ENCODE results near the gene RPS27L.
"Not testable (repeated sequence)": the region's sequence is repeated elsewhere in the genome, so short reads cannot be mapped to it uniquely, and the experiment has no call there.

RPS27L gene

DNA sequence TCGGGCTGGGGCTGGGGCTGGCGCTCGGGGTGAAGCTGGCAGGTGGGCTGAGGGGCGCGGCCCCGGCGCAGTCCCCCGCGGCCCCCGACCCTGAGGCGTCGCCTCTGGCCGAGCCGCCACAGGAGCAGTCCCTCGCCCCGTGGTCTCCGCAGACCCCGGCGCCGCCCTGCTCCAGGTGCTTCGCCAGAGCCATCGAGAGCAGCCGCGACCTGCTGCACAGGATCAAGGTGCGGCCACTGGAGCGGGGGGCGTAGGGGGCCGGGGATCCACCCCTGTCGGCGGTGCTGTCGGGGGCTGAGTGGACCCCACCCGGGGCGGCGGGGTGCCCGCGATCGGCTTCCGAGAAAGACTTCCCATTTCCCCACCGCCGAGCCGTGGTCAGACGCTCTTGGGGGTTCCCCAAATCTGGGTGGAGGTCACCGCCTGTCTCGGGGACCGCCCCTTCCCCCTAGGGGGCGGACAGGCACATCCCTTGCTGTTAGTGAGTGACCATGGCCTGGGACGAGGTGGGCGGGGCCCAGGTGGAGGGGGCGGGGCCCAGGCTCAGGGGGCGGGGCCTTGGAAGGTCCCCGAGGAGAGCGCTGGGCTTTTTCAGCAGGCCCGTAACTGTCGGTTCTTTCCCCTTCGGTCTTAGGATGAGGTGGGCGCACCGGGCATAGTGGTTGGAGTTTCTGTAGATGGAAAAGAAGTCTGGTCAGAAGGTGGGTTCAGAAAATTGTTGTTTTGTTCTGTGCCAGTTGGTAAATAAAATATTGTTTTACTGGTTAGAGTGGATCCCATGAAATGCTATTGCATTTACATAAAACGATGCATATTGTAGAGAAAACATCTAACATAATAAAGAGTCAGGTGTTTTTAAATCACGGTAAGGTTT lies 35.0 kb downstream of the RPS27L start:
- Histone ChIP-seq H3K4me1 (ENCODE audit: control insufficient read depth, insufficient read depth, low read length) (peaks cover 3% of the 10 kb centered on the region), H3K27ac (ENCODE audit: low read depth, low read length) (peak overlapping the region; percentile 91), H3K4me3 (ENCODE audit: low read length) (peak overlapping the region; percentile 83), H3K27me3 (ENCODE audit: control insufficient read depth, insufficient read depth, low read length) (no peaks in the 10 kb centered on the region), H3K9ac (ENCODE audit: low read length) (peak overlapping the region; percentile 11), H3K36me3 (ENCODE audit: control insufficient read depth, insufficient read depth, low read length) (no peaks in the 10 kb centered on the region)

DNA sequence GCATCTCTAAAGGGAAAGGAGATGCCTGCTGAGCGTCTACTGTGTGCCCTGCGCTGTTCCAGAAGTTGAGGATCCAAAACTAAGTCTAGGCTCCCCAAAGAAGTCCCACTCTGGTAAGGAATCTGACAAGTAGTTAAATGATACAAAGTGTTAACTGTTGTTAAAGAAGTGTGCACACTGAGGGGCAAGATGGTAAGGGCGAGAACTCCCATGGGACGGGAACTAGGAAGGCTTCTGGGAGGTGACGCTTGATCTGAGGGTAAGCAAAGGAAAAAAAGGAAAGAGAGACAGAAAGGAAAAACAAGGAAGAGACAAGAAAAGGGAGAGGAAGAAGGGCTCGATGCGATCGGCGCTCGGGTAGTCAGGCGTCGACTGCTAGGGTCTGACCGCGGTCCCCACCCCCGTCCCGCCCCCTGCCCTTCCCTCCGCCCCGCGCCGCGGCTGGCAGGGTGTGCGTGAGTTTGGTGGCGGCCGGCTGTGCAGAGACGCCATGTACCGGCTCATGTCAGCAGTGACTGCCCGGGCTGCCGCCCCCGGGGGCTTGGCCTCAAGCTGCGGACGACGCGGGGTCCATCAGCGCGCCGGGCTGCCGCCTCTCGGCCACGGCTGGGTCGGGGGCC lies 35.8 kb downstream of the RPS27L start, which contains the start of gene LACTB:
TSS of gene LACTB (plus strand) at position 480 of the 620 bp plus-strand sequence. CDS start at position 491, 11 bp downstream.
- H3K4me1 ChIP-seq (ENCODE audit: control insufficient read depth, insufficient read depth, low read length): peaks cover 3% of the 10 kb centered on the region

DNA sequence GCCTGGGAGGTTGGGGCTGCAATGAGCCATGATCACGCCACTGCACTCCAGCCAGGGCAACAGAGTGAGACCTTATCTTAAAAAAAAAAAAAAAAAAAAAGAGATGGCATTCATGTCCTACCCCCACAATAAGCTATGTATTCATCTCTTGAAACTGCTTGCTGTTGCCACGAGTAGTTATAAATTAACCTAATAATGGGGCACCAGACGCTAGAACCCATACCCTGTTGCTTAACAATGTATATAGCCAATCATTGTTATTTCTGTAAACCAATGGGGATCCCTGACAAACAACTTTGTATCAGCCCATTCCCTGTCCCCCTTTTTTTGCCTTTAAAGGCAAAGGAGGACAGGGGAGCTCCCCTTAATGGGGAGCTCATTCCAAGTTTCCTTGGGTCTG lies 38.4 kb downstream of the RPS27L start:
- peaks cover 3% of the 10 kb centered on the region for H3K4me1 ChIP-seq (ENCODE audit: control insufficient read depth, insufficient read depth, low read length)
- no peak overlapping the region for H3K9ac ChIP-seq (ENCODE audit: low read length)
- no peak overlapping the region for H3K4me3 ChIP-seq (ENCODE audit: low read length)
- H3K27me3 ChIP-seq (ENCODE audit: control insufficient read depth, insufficient read depth, low read length): peaks cover 2% of the 10 kb centered on the region
- H3K36me3 ChIP-seq (ENCODE audit: control insufficient read depth, insufficient read depth, low read length): no peaks in the 10 kb centered on the region
- no peak overlapping the region for H3K27ac ChIP-seq (ENCODE audit: low read depth, low read length)

More for the DNA sequence above, 35.8 kb downstream of the RPS27L start, which contains the start of gene LACTB:
- peak within 1 kb of the TSS; percentile 83 for H3K4me3 ChIP-seq (ENCODE audit: low read length)
- H3K27ac ChIP-seq (ENCODE audit: low read depth, low read length): peak within 1 kb of the TSS; percentile 91
- no peaks in the 10 kb centered on the region for H3K27me3 ChIP-seq (ENCODE audit: control insufficient read depth, insufficient read depth, low read length)
- no peaks in the 10 kb centered on the region for H3K36me3 ChIP-seq (ENCODE audit: control insufficient read depth, insufficient read depth, low read length)
- H3K9ac ChIP-seq (ENCODE audit: low read length): peak within 1 kb of the TSS; percentile 51

DNA sequence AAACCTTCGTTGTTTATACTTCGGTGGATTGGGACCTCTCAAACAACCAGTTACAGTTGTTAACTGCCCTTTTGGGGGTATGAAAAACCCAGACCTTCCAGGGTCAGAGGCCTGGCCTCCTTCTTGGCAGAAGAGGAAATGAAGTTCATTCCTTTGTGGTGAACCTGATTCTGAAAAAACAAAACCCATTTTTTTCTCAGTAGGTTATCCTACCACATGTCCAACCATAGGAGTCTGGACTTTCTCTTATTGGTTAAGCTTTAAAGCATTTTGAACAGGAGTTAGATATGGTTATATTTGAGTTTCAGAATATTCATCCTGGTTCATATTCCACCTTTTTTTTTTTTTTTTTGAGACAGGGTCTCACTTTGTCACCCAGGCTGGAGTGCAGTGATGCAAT lies 42.8 kb downstream of the RPS27L start:
- Histone ChIP-seq H3K36me3 (ENCODE audit: control insufficient read depth, insufficient read depth, low read length) (no peaks in the 10 kb centered on the region), H3K9ac (ENCODE audit: low read length) (no peak overlapping the region), H3K4me1 (ENCODE audit: control insufficient read depth, insufficient read depth, low read length) (no peaks in the 10 kb centered on the region), H3K27me3 (ENCODE audit: control insufficient read depth, insufficient read depth, low read length) (peaks cover 2% of the 10 kb centered on the region), H3K27ac (ENCODE audit: low read depth, low read length) (no peak overlapping the region), H3K4me3 (ENCODE audit: low read length) (no peak overlapping the region)

DNA sequence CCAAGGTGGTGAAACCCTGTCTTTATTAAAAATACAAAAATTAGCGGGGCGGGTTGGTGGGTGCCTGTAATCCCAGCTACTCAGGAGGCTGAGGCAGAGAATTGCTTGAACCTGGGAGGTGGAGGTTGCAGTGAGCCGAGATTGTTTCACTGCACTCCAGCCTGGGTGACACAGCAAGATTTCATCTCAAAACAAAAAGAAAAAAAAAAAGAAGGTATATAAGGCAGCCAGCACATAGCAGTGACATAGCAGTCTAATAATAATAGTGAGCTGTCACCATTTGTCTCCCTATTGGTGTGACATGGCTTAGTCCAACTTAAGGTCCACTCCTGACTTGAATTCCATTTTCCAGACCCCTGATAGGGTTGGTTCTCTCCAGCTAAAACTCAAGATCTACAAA lies 44.4 kb downstream of the RPS27L start:
- Histone ChIP-seq H3K36me3 (ENCODE audit: control insufficient read depth, insufficient read depth, low read length) (no peaks in the 10 kb centered on the region), H3K4me3 (ENCODE audit: low read length) (no peak overlapping the region), H3K27me3 (ENCODE audit: control insufficient read depth, insufficient read depth, low read length) (peaks cover 2% of the 10 kb centered on the region), H3K4me1 (ENCODE audit: control insufficient read depth, insufficient read depth, low read length) (no peaks in the 10 kb centered on the region), H3K27ac (ENCODE audit: low read depth, low read length) (no peak overlapping the region), H3K9ac (ENCODE audit: low read length) (no peak overlapping the region)

DNA sequence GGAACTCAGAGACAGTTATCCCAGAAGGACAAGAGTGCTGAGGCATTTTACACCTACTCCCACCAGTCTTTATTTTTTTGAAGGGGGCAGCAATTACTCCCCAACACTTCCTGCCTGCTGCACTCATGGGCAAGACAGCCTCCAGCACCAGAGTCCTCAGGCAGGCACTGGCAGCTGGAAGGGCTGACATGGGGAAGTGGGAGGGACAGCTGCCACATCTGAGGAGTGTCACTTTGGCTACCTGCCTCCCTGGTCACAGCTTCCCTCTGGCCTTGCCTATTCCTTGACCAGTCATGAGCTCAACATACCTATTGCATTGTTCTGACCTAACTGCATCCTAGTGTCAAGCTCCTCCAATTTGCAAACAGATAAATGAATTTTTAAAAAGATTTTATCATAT lies 45.8 kb downstream of the RPS27L start:
- H3K9ac ChIP-seq (ENCODE audit: low read length): no peak overlapping the region
- no peaks in the 10 kb centered on the region for H3K4me1 ChIP-seq (ENCODE audit: control insufficient read depth, insufficient read depth, low read length)
- H3K36me3 ChIP-seq (ENCODE audit: control insufficient read depth, insufficient read depth, low read length): no peaks in the 10 kb centered on the region
- peaks cover 2% of the 10 kb centered on the region for H3K27me3 ChIP-seq (ENCODE audit: control insufficient read depth, insufficient read depth, low read length)
- H3K27ac ChIP-seq (ENCODE audit: low read depth, low read length): no peak overlapping the region
- no peak overlapping the region for H3K4me3 ChIP-seq (ENCODE audit: low read length)

DNA sequence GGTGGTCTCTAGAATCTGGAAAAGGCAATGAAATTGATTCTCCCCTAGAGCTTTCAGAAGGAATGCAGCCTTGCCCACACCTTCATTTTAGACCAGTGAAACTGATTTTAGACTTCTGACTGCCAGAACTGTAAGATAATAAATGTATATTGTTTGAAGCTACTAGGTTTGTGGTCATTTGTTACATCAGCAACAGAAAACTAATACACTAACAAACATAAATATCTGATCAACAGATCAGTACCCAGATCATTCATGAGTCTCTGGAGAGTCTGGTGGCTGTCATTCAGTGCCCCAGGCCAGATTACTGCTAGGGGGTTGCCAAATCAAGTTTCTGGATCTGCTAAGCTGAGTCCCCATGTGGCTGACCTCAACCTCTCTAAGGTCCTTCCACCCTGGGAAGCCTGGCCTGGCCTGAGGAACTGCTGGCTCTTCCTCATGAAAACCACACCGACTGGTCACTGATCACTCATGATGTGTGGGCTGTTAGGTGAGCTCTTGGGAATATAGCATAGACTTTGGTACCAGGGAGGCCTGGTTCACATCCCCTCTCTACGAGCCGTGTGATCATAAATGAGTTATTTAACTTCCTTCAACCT lies 46.8 kb downstream of the RPS27L start:
- H3K27ac ChIP-seq (ENCODE audit: low read depth, low read length): no peak overlapping the region
- H3K4me3 ChIP-seq (ENCODE audit: low read length): no peak overlapping the region
- no peaks in the 10 kb centered on the region for H3K4me1 ChIP-seq (ENCODE audit: control insufficient read depth, insufficient read depth, low read length)
- no peak overlapping the region for H3K9ac ChIP-seq (ENCODE audit: low read length)
- no peaks in the 10 kb centered on the region for H3K36me3 ChIP-seq (ENCODE audit: control insufficient read depth, insufficient read depth, low read length)
- peaks cover 2% of the 10 kb centered on the region for H3K27me3 ChIP-seq (ENCODE audit: control insufficient read depth, insufficient read depth, low read length)

DNA sequence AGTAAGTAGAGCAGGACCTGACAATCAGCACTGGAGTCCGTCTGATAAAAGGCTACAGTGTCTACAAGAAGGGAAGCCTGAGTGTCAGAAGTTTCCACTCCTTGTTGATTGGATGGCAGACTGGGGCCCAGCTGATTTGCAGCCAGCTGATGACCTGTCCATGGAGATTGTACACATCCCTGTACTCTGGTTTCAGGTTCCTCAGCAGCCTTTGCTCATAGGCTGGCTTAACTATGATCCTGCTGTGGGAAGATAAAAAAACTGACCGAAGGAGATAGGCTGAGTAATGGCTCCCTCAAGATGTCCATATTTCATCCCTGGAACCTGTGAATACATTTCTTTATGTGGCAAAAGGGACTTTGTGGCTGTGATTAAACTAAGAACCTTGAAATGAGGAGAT lies 47.4 kb downstream of the RPS27L start:
- H3K27me3 ChIP-seq (ENCODE audit: control insufficient read depth, insufficient read depth, low read length): peaks cover 2% of the 10 kb centered on the region
- H3K9ac ChIP-seq (ENCODE audit: low read length): no peak overlapping the region
- H3K36me3 ChIP-seq (ENCODE audit: control insufficient read depth, insufficient read depth, low read length): no peaks in the 10 kb centered on the region
- H3K27ac ChIP-seq (ENCODE audit: low read depth, low read length): no peak overlapping the region
- no peak overlapping the region for H3K4me3 ChIP-seq (ENCODE audit: low read length)
- H3K4me1 ChIP-seq (ENCODE audit: control insufficient read depth, insufficient read depth, low read length): no peaks in the 10 kb centered on the region

DNA sequence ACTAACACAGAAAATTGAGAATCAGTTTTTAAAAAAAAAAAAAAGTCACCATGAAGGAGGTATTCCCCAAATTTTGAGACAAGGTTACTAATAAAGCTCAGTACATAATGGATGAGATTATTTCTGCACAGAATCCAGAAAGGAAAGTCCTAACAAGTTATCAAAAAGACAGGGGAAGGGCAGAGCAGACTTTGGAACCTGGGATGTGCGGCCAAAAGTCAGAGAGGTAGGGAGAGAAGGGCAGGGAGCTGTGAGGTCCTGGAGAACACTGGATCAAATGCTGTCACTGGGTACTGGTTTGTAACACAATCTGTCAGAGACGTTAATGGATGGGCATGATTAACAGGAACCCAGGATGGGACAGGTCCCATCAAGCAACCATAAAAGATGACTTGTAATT lies 47.8 kb downstream of the RPS27L start:
- peaks cover 2% of the 10 kb centered on the region for H3K27me3 ChIP-seq (ENCODE audit: control insufficient read depth, insufficient read depth, low read length)
- H3K27ac ChIP-seq (ENCODE audit: low read depth, low read length): no peak overlapping the region
- no peak overlapping the region for H3K9ac ChIP-seq (ENCODE audit: low read length)
- no peaks in the 10 kb centered on the region for H3K4me1 ChIP-seq (ENCODE audit: control insufficient read depth, insufficient read depth, low read length)
- no peak overlapping the region for H3K4me3 ChIP-seq (ENCODE audit: low read length)
- H3K36me3 ChIP-seq (ENCODE audit: control insufficient read depth, insufficient read depth, low read length): no peaks in the 10 kb centered on the region

DNA sequence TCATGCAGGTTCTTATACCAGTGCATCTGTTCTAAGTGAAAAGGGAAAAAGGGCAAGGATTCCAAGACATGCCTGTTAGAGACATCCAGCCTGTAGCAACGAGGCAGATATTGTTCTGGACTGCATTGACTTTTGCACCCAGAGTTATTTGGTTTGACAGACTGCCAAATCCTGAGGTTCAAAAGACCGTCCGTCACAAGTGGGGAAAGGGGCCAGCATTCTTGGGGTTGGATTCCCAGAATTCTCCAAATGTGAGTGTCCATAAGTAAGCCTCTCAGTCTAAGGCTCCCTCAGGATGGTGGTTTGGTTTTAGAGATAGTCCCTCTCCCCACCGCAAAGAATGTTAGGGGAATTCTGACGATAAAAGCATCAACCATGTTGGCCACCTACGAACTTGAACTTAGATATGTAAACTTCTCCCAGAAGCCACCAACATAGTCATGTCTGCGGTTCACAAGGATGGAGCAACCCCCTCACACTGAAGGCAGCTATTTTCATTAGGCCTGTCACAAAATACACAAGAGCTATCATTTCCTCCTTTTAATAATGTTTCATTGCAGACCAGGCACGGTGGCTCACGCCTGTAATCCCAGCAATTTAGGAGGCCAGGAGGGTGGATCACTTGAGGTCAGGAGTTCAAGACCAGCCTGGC lies 49.3 kb downstream of the RPS27L start:
- no peaks in the 10 kb centered on the region for H3K36me3 ChIP-seq (ENCODE audit: control insufficient read depth, insufficient read depth, low read length)
- H3K27ac ChIP-seq (ENCODE audit: low read depth, low read length): no peak overlapping the region
- H3K4me3 ChIP-seq (ENCODE audit: low read length): no peak overlapping the region
- H3K27me3 ChIP-seq (ENCODE audit: control insufficient read depth, insufficient read depth, low read length): no peaks in the 10 kb centered on the region
- no peaks in the 10 kb centered on the region for H3K4me1 ChIP-seq (ENCODE audit: control insufficient read depth, insufficient read depth, low read length)
- no peak overlapping the region for H3K9ac ChIP-seq (ENCODE audit: low read length)

DNA sequence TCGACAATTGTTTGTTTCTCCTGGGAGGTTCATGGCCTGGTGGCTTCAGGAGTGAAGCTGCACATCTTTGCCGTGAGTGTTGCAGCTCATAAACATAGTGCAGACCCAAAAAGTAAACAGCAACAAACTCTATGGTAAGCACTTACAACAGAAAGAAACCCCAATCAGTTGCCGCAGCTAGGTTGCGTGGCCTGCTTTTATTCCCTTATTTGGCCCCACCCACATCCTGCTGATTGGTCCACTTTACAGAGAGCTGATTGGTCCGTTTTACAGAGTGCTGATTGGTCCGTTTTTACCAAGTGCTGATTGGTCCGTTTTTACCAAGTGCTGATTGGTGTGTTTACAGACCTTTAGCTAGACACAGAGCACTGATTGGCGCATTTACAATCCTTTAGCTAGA lies 51.9 kb downstream of the RPS27L start:
- not testable (repeated sequence) for H3K4me3 ChIP-seq (ENCODE audit: low read length); H3K4me1 ChIP-seq (ENCODE audit: control insufficient read depth, insufficient read depth, low read length); H3K36me3 ChIP-seq (ENCODE audit: control insufficient read depth, insufficient read depth, low read length); H3K27ac ChIP-seq (ENCODE audit: low read depth, low read length); H3K27me3 ChIP-seq (ENCODE audit: control insufficient read depth, insufficient read depth, low read length); H3K9ac ChIP-seq (ENCODE audit: low read length)

DNA sequence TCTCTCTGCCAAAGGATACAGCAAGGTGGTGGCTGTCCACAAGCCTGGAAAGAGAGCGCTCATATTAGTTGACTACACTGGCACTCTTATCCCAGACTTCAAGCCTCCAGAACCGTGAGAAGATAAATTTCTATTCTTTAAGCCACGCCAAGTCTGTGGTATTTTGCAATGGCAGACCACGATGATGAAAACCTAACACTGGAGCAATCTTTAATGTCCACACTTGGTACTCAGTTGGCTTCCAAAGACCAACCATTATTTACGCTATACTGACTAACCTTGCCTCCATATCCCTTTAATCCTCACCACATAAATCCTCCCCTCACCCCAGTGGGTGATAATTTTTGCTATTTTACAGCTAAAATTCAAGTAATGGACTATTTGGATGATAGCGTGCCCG lies 52.5 kb downstream of the RPS27L start:
- H3K27ac ChIP-seq (ENCODE audit: low read depth, low read length): no peak overlapping the region
- no peak overlapping the region for H3K4me3 ChIP-seq (ENCODE audit: low read length)
- H3K36me3 ChIP-seq (ENCODE audit: control insufficient read depth, insufficient read depth, low read length): no peaks in the 10 kb centered on the region
- no peaks in the 10 kb centered on the region for H3K27me3 ChIP-seq (ENCODE audit: control insufficient read depth, insufficient read depth, low read length)
- no peak overlapping the region for H3K9ac ChIP-seq (ENCODE audit: low read length)
- H3K4me1 ChIP-seq (ENCODE audit: control insufficient read depth, insufficient read depth, low read length): no peaks in the 10 kb centered on the region

Data from rectal smooth muscle tissue (tissue), 1 donor.